ENCODE data around the gene SEC31A. TPM values are rescaled to one million over a fixed set of nuclear protein-coding genes. Genes with fewer than 3 reads are reported as not detected.
"Not testable (repeated sequence)": the region's sequence is repeated elsewhere in the genome, so short reads cannot be mapped to it uniquely, and the experiment has no call there.

SEC31A gene
- total RNA-seq, 1 experiment from 2014 or later = 128 TPM

DNA sequence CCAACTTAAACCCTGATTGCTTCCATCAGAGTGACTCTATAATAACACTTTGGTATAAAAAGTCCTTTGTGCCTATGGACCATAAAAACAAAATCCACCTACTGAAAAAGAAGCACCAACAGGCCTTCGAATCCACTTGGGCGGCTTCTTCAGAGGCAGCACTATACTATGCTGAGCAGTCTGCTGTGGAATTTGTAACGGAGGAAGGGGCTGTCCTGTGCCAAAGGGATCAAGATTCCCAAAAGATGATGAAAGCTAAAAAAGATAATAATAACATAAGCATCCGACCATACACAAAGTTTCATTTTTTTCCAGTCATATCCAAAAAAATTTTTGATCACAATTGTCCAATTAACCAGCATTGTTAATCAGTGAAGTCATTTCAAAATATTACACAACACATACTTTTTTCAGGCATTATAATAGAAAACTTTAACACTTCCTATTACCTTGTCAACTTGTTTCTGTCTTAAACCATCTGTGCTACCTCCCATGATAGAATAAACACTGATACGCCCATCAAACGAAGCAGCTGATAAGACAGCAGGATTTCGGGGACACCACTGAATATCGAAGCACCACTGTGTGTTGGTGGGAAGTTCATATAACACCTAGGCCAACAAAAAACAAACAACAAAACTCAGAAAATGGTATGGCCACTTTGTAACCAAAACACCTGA lies 24.1 kb downstream of the SEC31A start:
- Histone ChIP-seq H3K14ac (ENCODE audit: insufficient read depth, low read length) (no peak overlapping the region), H3K27me3 (ENCODE audit: insufficient read depth, low read length) (no peaks in the 10 kb centered on the region), H3K18ac (ENCODE audit: insufficient read length, low read depth, low read length) (no peak overlapping the region), H3T11ph (ENCODE audit: low read length) (no peak overlapping the region), H4K20me1 (ENCODE audit: control insufficient read depth, insufficient read depth, insufficient read length) (no peaks in the 10 kb centered on the region), H4K8ac (replicated peaks; ENCODE audit: insufficient read length, low read depth, low read length) (no peak overlapping the region), H3K23ac (ENCODE audit: insufficient read length, low read depth, low read length) (no peak overlapping the region), H2BK20ac (ENCODE audit: low read depth, low read length, poor library complexity, severe bottlenecking) (no peak overlapping the region), H2BK15ac (ENCODE audit: low read depth, low read length) (no peak overlapping the region), H3K79me1 (ENCODE audit: insufficient read depth, low read depth, low read length, poor library complexity, severe bottlenecking) (no peaks in the 10 kb centered on the region), H3K27ac (ENCODE audit: insufficient read length, low read depth, low read length) (no peak overlapping the region), H4K5ac (ENCODE audit: insufficient read length, low read depth, low read length) (no peak overlapping the region), H2BK5ac (ENCODE audit: insufficient read length, low read length) (no peak overlapping the region), H2BK120ac (ENCODE audit: low read depth, low read length, poor library complexity, severe bottlenecking) (no peak overlapping the region), H3K79me2 (ENCODE audit: insufficient read depth, low read length) (no peaks in the 10 kb centered on the region), H3K9ac (ENCODE audit: extremely low read depth, insufficient read length, low read length) (no peak overlapping the region), H3K23me2 (ENCODE audit: insufficient read length, low read depth, low read length, poor library complexity, severe bottlenecking) (no peaks in the 10 kb centered on the region), H3K4ac (ENCODE audit: low read depth, low read length) (no peak overlapping the region), H3K4me2 (ENCODE audit: insufficient read depth, insufficient read length, low read length) (no peak overlapping the region), H2AFZ (ENCODE audit: low read length) (no peak overlapping the region), H3K56ac (ENCODE audit: insufficient read length, low read depth, low read length) (no peak overlapping the region), H4K91ac (ENCODE audit: insufficient read length, low read depth, low read length) (no peak overlapping the region), H3K9me3 (ENCODE audit: control insufficient read depth, low read depth, low read length) (no peaks in the 10 kb centered on the region), H2BK12ac (ENCODE audit: insufficient read length, low read depth, low read length) (no peak overlapping the region), H2AK5ac (ENCODE audit: insufficient read length, low read length) (no peak overlapping the region), H3K4me1 (ENCODE audit: insufficient read depth, low read length) (no peaks in the 10 kb centered on the region)
- Mint-ChIP-seq H3K4me1 (no peaks in the 10 kb centered on the region), H3K27ac (no peak overlapping the region), H3K36me3 (ENCODE audit: insufficient read depth in 1 of 3, low read depth in 3 of 3) (peaks cover 35 to 86% (median 83%) of the 10 kb centered on the region in 3 experiments; a peak in 6 of 7 replicates), H3K4me3 (no peak overlapping the region), H3K27me3 (ENCODE audit: low read depth) (no peaks in the 10 kb centered on the region), H3K9me3 (no peaks in the 10 kb centered on the region)
- TF ChIP-seq, protein P1, sequence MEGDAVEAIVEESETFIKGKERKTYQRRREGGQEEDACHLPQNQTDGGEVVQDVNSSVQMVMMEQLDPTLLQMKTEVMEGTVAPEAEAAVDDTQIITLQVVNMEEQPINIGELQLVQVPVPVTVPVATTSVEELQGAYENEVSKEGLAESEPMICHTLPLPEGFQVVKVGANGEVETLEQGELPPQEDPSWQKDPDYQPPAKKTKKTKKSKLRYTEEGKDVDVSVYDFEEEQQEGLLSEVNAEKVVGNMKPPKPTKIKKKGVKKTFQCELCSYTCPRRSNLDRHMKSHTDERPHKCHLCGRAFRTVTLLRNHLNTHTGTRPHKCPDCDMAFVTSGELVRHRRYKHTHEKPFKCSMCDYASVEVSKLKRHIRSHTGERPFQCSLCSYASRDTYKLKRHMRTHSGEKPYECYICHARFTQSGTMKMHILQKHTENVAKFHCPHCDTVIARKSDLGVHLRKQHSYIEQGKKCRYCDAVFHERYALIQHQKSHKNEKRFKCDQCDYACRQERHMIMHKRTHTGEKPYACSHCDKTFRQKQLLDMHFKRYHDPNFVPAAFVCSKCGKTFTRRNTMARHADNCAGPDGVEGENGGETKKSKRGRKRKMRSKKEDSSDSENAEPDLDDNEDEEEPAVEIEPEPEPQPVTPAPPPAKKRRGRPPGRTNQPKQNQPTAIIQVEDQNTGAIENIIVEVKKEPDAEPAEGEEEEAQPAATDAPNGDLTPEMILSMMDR (conservative IDR thresholded peaks at IDR 0.05) = no peak
- no CpG with 5 or more reads among the region's 8 CpGs for WGBS (ENCODE audit: extremely low coverage, insufficient read length, low lambda C conversion rate)
- DNase-seq = no peak

DNA sequence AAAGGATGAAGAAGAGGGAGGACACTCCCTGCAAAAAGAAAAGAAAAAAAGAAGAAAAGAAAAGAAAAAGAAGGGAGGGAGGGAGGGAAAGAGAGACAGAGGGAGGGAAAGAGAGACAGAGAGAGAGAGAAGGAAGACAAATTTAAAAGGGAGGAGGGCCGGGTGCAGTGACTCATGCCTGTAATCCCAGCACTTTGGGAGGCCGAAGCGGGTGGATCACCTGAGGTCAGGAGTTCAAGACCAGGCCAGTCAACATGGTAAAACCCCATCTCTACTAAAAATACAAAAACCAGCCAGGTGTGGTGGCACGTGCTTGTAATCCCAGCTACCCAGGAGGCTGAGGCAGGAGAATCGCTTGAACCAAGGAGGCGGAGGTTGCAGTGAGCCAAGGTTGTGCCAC lies 24.9 kb downstream of the SEC31A start:
- not testable (repeated sequence) for H3K4ac ChIP-seq (ENCODE audit: low read depth, low read length); H2BK12ac ChIP-seq (ENCODE audit: insufficient read length, low read depth, low read length); H3K79me2 ChIP-seq (ENCODE audit: insufficient read depth, low read length); H2BK5ac ChIP-seq (ENCODE audit: insufficient read length, low read length); H3K27ac ChIP-seq (ENCODE audit: insufficient read length, low read depth, low read length); H2BK20ac ChIP-seq (ENCODE audit: low read depth, low read length, poor library complexity, severe bottlenecking); H3K18ac ChIP-seq (ENCODE audit: insufficient read length, low read depth, low read length); H3K4me1 Mint-ChIP-seq; H3K9me3 Mint-ChIP-seq; H4K5ac ChIP-seq (ENCODE audit: insufficient read length, low read depth, low read length); H3K14ac ChIP-seq (ENCODE audit: insufficient read depth, low read length); H4K8ac ChIP-seq (replicated peaks; ENCODE audit: insufficient read length, low read depth, low read length); H3K9me3 ChIP-seq (ENCODE audit: control insufficient read depth, low read depth, low read length); H3K4me1 ChIP-seq (ENCODE audit: insufficient read depth, low read length); H2AFZ ChIP-seq (ENCODE audit: low read length); H2BK15ac ChIP-seq (ENCODE audit: low read depth, low read length); H2AK5ac ChIP-seq (ENCODE audit: insufficient read length, low read length); DNase-seq; H3K27me3 Mint-ChIP-seq (ENCODE audit: low read depth); H3K9ac ChIP-seq (ENCODE audit: extremely low read depth, insufficient read length, low read length); H3T11ph ChIP-seq (ENCODE audit: low read length); H3K23ac ChIP-seq (ENCODE audit: insufficient read length, low read depth, low read length); H3K79me1 ChIP-seq (ENCODE audit: insufficient read depth, low read depth, low read length, poor library complexity, severe bottlenecking); H4K91ac ChIP-seq (ENCODE audit: insufficient read length, low read depth, low read length); H2BK120ac ChIP-seq (ENCODE audit: low read depth, low read length, poor library complexity, severe bottlenecking); H3K4me2 ChIP-seq (ENCODE audit: insufficient read depth, insufficient read length, low read length); H4K20me1 ChIP-seq (ENCODE audit: control insufficient read depth, insufficient read depth, insufficient read length); H3K23me2 ChIP-seq (ENCODE audit: insufficient read length, low read depth, low read length, poor library complexity, severe bottlenecking); H3K4me3 Mint-ChIP-seq; H3K56ac ChIP-seq (ENCODE audit: insufficient read length, low read depth, low read length); H3K27me3 ChIP-seq (ENCODE audit: insufficient read depth, low read length)
- Mint-ChIP-seq H3K27ac (peak overlapping the region in 1 of 3 experiments; percentile 48; a peak in 1 of 7 replicates), H3K36me3 (ENCODE audit: insufficient read depth in 1 of 3, low read depth in 3 of 3) (peaks cover 36 to 86% (median 83%) of the 10 kb centered on the region in 3 experiments; a peak in 6 of 7 replicates)
- WGBS (ENCODE audit: extremely low coverage, insufficient read length, low lambda C conversion rate) = no CpG with 5 or more reads among the region's 6 CpGs

Data from H9 (cell line).